Measurements from ENCODE around the gene PKNOX1.
A peak's percentile ranks its signal among the peaks of the same experiment; 100 is the strongest.
"Not testable (repeated sequence)": the region's sequence is repeated elsewhere in the genome, so short reads cannot be mapped to it uniquely, and the experiment has no call there.

The PKNOX1 gene

GRCh38 chr21:42937034-42937940, 37.1 kb upstream of the PKNOX1 start:
- H3K4me3 ChIP-seq (ENCODE audit: control insufficient read depth, low read depth, low read length); DNase-seq (ENCODE audit: low read depth): not testable (repeated sequence)

- no peak for TF ChIP-seq CTCF (IDR thresholded peaks at IDR 0.05; ENCODE audit: control insufficient read depth, insufficient read depth, low read depth, low read length, missing control alignments)
- DNase-seq (ENCODE audit: low read depth) = no peak
- no peak overlapping the region for H3K4me3 ChIP-seq (ENCODE audit: control insufficient read depth, low read depth, low read length)
Measured at GRCh38 chr21:42937960-42938605, 36.3 kb upstream of the PKNOX1 start.

GRCh38 chr21:42938606-42938995, 35.8 kb upstream of the PKNOX1 start:
- DNase-seq (ENCODE audit: low read depth); H3K4me3 ChIP-seq (ENCODE audit: control insufficient read depth, low read depth, low read length): not testable (repeated sequence)

GRCh38 chr21:42939582-42940413, 34.6 kb upstream of the PKNOX1 start:
- H3K4me3 ChIP-seq (ENCODE audit: control insufficient read depth, low read depth, low read length) = peak overlapping the region; percentile 32
- no peak for TF ChIP-seq CTCF (IDR thresholded peaks at IDR 0.05; ENCODE audit: control insufficient read depth, insufficient read depth, low read depth, low read length, missing control alignments)
- DNase-seq (ENCODE audit: low read depth) = peak; percentile 89

- H3K4me3 ChIP-seq (ENCODE audit: control insufficient read depth, low read depth, low read length) = no peak overlapping the region
- DNase-seq (ENCODE audit: low read depth) = no peak
- no peak for TF ChIP-seq CTCF (IDR thresholded peaks at IDR 0.05; ENCODE audit: control insufficient read depth, insufficient read depth, low read depth, low read length, missing control alignments)
Measured at GRCh38 chr21:42941696-42942085, 32.7 kb upstream of the PKNOX1 start.

GRCh38 chr21:42942244-42942643, 32.1 kb upstream of the PKNOX1 start:
- no peak for DNase-seq (ENCODE audit: low read depth)
- H3K4me3 ChIP-seq (ENCODE audit: control insufficient read depth, low read depth, low read length) = no peak overlapping the region
- TF ChIP-seq CTCF (IDR thresholded peaks at IDR 0.05; ENCODE audit: control insufficient read depth, insufficient read depth, low read depth, low read length, missing control alignments) = no peak

GRCh38 chr21:42949094-42949755, 25.1 kb upstream of the PKNOX1 start:
- not testable (repeated sequence) for H3K4me3 ChIP-seq (ENCODE audit: control insufficient read depth, low read depth, low read length); DNase-seq (ENCODE audit: low read depth)

GRCh38 chr21:42951193-42951592, 23.2 kb upstream of the PKNOX1 start:
- not testable (repeated sequence) for DNase-seq (ENCODE audit: low read depth)

More at GRCh38 chr21:42951193-42951592, 23.2 kb upstream of the PKNOX1 start:
- H3K4me3 ChIP-seq (ENCODE audit: control insufficient read depth, low read depth, low read length) = not testable (repeated sequence)
